HepG2 (cell line): Measurements from ENCODE around the gene KAZN.

ENCODE experiments used
- ADNP ChIP-seq: sonication (generic); formaldehyde crosslinking; IDR thresholded peaks from 2 replicates; pipeline ENCODE4 v1.4.0; 2020; ENCODE audit warnings: missing genetic modification reagents
- ATF3 ChIP-seq: sonication (generic); formaldehyde crosslinking; IDR thresholded peaks from 2 replicates; pipeline ENCODE4 v1.4.0; 2020; ENCODE audit warnings: missing genetic modification reagents
- CTCF ChIP-seq: sonication (generic); formaldehyde crosslinking; IDR thresholded peaks from 2 replicates; pipeline ENCODE4 v1.5.0; 2020; ENCODE audit warnings: mild to moderate bottlenecking, missing genetic modification reagents, moderate library complexity
- GTF2F1 ChIP-seq: fragments of 150-350 bp; IDR thresholded peaks from 2 replicates; pipeline ENCODE4 v1.6.1; 2014; ENCODE audit warnings: low read length
- HNRNPL ChIP-seq: fragments of 200-400 bp; formaldehyde crosslinking; IDR thresholded peaks from 2 replicates; pipeline ENCODE4 v1.6.1; 2017; ENCODE audit warnings: mild to moderate bottlenecking, low read depth, low read length
- MAFK ChIP-seq, 2 experiments: IDR thresholded peaks in 1 of 2; conservative IDR thresholded peaks in 1 of 2; 2 replicates each; pipeline ENCODE4 v1.6.1; 2011; ENCODE audit warnings: improper control_type of control experiment in 2 of 2, low read length in 2 of 2
- MXD3 ChIP-seq: IDR thresholded peaks from 2 replicates; pipeline ENCODE4 v1.6.1; 2016; ENCODE audit warnings: mild to moderate bottlenecking, missing biosample characterization, missing genetic modification reagents
- MXI1 ChIP-seq: IDR thresholded peaks from 3 replicates; pipeline ENCODE4 v1.6.1; 2012; ENCODE audit warnings: low read depth, low read length, inconsistent platforms, borderline replicate concordance
- PHF8 ChIP-seq: sonication (generic); formaldehyde crosslinking; IDR thresholded peaks from 2 replicates; pipeline ENCODE4 v1.5.0; 2020; ENCODE audit warnings: missing genetic modification reagents
- POLR2AphosphoS5 ChIP-seq: IDR thresholded peaks from 2 replicates; pipeline ENCODE4 v1.6.1; 2012; ENCODE audit warnings: low read depth, low read length
- TAF1 ChIP-seq: sonication (generic); formaldehyde crosslinking; IDR thresholded peaks from 2 replicates; pipeline ENCODE4 v1.4.0; 2020; ENCODE audit warnings: missing genetic modification reagents

GRCh38 chr1:15029786-15030185 is 431.3 kb downstream of the KAZN start:
- TF ChIP-seq POLR2AphosphoS5 (no peak), ADNP (CRISPR knock-in tag) (no peak), TAF1 (no peak), ATF3 (CRISPR knock-in tag) (no peak), GTF2F1 (no peak), HNRNPL (no peak), MXD3 (no peak), MXI1 (no peak), MAFK (conservative IDR thresholded peaks at IDR 0.05 in 1 of 2, IDR thresholded peaks at IDR 0.05 in 1 of 2; ENCODE audit: low read length in 2 of 2) (no peak), PHF8 (no peak), CTCF (CRISPR knock-in tag) (no peak)
